VCaP (cell line): ENCODE results near the gene ADCY7.
"Not testable (repeated sequence)": the region's sequence is repeated elsewhere in the genome, so short reads cannot be mapped to it uniquely, and the experiment has no call there.

Source experiments
- H3K27ac ChIP-seq: fragments of 450-650 bp; 2 replicates; pipeline ENCODE4 v1.5.1; 2017
- TF ChIP-seq, protein P1 (sequence below): fragments of 450-650 bp; conservative IDR thresholded peaks from 2 replicates; pipeline ENCODE4 v1.5.1; 2017; ENCODE audit warnings: mild to moderate bottlenecking, moderate library complexity

The ADCY7 gene

GRCh38 chr16:50229149-50229726, 37.1 kb upstream of the ADCY7 start:
- TF ChIP-seq, protein P1, sequence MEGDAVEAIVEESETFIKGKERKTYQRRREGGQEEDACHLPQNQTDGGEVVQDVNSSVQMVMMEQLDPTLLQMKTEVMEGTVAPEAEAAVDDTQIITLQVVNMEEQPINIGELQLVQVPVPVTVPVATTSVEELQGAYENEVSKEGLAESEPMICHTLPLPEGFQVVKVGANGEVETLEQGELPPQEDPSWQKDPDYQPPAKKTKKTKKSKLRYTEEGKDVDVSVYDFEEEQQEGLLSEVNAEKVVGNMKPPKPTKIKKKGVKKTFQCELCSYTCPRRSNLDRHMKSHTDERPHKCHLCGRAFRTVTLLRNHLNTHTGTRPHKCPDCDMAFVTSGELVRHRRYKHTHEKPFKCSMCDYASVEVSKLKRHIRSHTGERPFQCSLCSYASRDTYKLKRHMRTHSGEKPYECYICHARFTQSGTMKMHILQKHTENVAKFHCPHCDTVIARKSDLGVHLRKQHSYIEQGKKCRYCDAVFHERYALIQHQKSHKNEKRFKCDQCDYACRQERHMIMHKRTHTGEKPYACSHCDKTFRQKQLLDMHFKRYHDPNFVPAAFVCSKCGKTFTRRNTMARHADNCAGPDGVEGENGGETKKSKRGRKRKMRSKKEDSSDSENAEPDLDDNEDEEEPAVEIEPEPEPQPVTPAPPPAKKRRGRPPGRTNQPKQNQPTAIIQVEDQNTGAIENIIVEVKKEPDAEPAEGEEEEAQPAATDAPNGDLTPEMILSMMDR: no peak
- H3K27ac ChIP-seq: no peak overlapping the region

- no peak overlapping the region for H3K27ac ChIP-seq
- TF ChIP-seq, protein P1: no peak
These were observed 31.4 kb upstream of the ADCY7 start for GRCh38 chr16:50234771-50235556.

DNA sequence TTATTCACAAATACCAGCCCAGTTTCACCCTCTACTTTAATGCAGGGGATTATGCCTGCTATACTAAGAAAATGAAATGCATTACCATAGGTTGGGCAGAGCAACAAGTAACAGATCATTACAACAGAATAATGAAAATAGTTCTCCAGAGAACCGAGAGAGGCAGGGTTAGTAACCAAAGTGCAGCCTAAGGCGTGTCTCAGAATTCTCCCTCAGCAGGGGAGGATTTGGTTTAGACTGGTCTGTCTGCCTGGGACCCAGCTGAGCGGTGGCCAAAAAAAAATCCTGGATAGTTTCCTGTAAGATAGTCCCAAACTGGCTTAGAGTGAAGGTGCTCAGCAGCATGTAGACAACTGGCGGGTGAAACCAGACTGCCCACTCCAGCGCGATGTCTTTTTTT, 30.8 kb upstream of the ADCY7 start:
- TF ChIP-seq, protein P1: no peak
- H3K27ac ChIP-seq: no peak overlapping the region

GRCh38 chr16:50238314-50238713, 28.0 kb upstream of the ADCY7 start:
- H3K27ac ChIP-seq: no peak overlapping the region

DNA sequence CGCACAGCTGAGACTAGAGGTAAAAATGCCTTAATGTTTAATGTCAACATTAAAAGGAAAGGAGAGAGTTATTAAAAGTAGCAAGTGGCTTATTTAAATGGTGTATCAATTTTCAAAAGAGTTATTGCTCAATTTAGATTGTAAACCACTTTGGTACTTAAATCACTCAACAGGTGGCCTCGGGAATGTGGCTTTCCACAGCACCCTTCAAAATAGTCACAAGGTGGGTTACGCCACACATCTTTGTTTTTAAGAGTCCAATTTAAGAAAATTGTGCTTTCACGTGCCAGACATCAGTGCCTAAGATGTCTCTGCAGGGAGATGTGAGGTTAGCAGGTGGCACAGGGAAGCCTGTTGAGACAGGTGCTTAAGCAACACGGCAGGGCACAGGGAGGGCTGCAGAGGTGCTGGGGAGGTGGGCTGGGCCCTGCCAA, 27.5 kb upstream of the ADCY7 start:
- no peak overlapping the region for H3K27ac ChIP-seq
- TF ChIP-seq, protein P1: no peak

More at GRCh38 chr16:50238314-50238713, 28.0 kb upstream of the ADCY7 start:
- TF ChIP-seq, protein P1: no peak

- not testable (repeated sequence) for H3K27ac ChIP-seq
These were observed 23.3 kb upstream of the ADCY7 start for GRCh38 chr16:50243024-50243423.

DNA sequence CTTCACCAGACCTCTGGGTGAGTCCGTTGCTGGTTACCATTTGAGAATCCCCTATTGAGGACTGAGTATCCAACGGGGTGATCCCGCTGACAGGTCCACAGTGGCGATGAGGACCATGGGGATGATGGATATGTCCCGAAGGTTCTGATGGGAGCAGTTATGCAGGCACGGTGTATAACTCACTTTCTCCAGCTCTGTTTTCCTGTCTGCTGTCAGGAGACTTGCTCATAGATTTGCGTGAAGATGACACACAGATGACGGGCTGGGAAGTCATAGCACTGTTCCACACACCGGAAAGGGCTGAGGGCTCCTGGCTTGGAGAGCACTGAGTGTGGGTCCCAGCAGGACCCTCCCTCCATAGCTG, 22.2 kb upstream of the ADCY7 start:
- TF ChIP-seq, protein P1: no peak
- H3K27ac ChIP-seq: no peak overlapping the region
